ENCODE data around the gene ARID4A. TPM values are rescaled to one million over a fixed set of nuclear protein-coding genes. Genes with fewer than 3 reads are reported as not detected.

Gene ARID4A
- total RNA-seq, 4 donors from 2014 or later, result 15.9 to 22.0 (median 17.7) TPM

- no peak overlapping the region for H3K4me3 ChIP-seq
- TF ChIP-seq EP300 (IDR thresholded peaks at IDR 0.05), result no peak
- no peak for TF ChIP-seq POLR2AphosphoS5 (IDR thresholded peaks at IDR 0.05)
- 81% methylated on average over 4 of the region's 4 CpGs for WGBS
- H3K27ac ChIP-seq (replicated peaks in 1 of 4), result no peak overlapping the region
- intact Hi-C loops (cut with DNase I), result no loop called here
- H3K9me3 ChIP-seq, result no peaks in the 10 kb centered on the region
- no peaks in the 10 kb centered on the region for H3K4me1 ChIP-seq
- H3K27me3 ChIP-seq, result no peaks in the 10 kb centered on the region
- peaks cover 16 to 87% (median 72%) of the 10 kb centered on the region in 4 donors for H3K36me3 ChIP-seq
- no peak for DNase-seq (ENCODE audit: extremely low spot score)
Observed at GRCh38 chr14:58364316-58364715, 66.0 kb downstream of the ARID4A start.

- no peak for DNase-seq (ENCODE audit: extremely low spot score)
- intact Hi-C loops (cut with DNase I), result no loop called here
- Histone ChIP-seq H3K4me3 (no peak overlapping the region), H3K27me3 (no peaks in the 10 kb centered on the region), H3K36me3 (peaks cover 7 to 87% (median 65%) of the 10 kb centered on the region in 4 donors), H3K27ac (replicated peaks in 1 of 4) (no peak overlapping the region), H3K9me3 (no peaks in the 10 kb centered on the region), H3K4me1 (no peaks in the 10 kb centered on the region)
- 83% methylated on average over 3 of the region's 3 CpGs for WGBS
- no peak for TF ChIP-seq EP300 (IDR thresholded peaks at IDR 0.05)
- no peak for TF ChIP-seq CTCF (IDR thresholded peaks at IDR 0.05)
- no peak for TF ChIP-seq POLR2AphosphoS5 (IDR thresholded peaks at IDR 0.05)
- no peak for TF ChIP-seq POLR2A (IDR thresholded peaks at IDR 0.05; ENCODE audit: low read depth)
Observed at GRCh38 chr14:58367296-58367695, 68.9 kb downstream of the ARID4A start.

- intact Hi-C loops (cut with DNase I), result no loop called here
- Histone ChIP-seq H3K27ac (replicated peaks in 1 of 4) (no peak overlapping the region), H3K4me3 (no peak overlapping the region), H3K36me3 (peaks cover 7 to 86% (median 64%) of the 10 kb centered on the region in 4 donors), H3K4me1 (no peaks in the 10 kb centered on the region), H3K9me3 (no peaks in the 10 kb centered on the region), H3K27me3 (no peaks in the 10 kb centered on the region)
- no peak for DNase-seq (ENCODE audit: extremely low spot score)
- WGBS, result 96% methylated on average over 1 of the region's 1 CpG
- TF ChIP-seq POLR2AphosphoS5 (IDR thresholded peaks at IDR 0.05) (no peak), EP300 (IDR thresholded peaks at IDR 0.05) (no peak), CTCF (IDR thresholded peaks at IDR 0.05) (no peak), POLR2A (IDR thresholded peaks at IDR 0.05; ENCODE audit: low read depth) (no peak)
Observed at GRCh38 chr14:58368956-58369355, 70.6 kb downstream of the ARID4A start.

GRCh38 chr14:58376791-58377190 is 78.4 kb downstream of the ARID4A start:
- no peak for DNase-seq (ENCODE audit: extremely low spot score)
- H3K9me3 ChIP-seq, result no peaks in the 10 kb centered on the region
- H3K27me3 ChIP-seq, result no peaks in the 10 kb centered on the region
- TF ChIP-seq POLR2A (IDR thresholded peaks at IDR 0.05; ENCODE audit: low read depth), result no peak
- TF ChIP-seq CTCF (IDR thresholded peaks at IDR 0.05), result no peak
- TF ChIP-seq EP300 (IDR thresholded peaks at IDR 0.05), result no peak
- TF ChIP-seq POLR2AphosphoS5 (IDR thresholded peaks at IDR 0.05), result no peak
- H3K4me1 ChIP-seq, result no peaks in the 10 kb centered on the region
- no peak overlapping the region for H3K27ac ChIP-seq (replicated peaks in 1 of 4)
- peaks cover 4 to 70% (median 30%) of the 10 kb centered on the region in 4 donors for H3K36me3 ChIP-seq
- H3K4me3 ChIP-seq, result no peak overlapping the region
- intact Hi-C loops (cut with DNase I), result no loop called here

- WGBS, result 94% methylated on average over 2 of the region's 2 CpGs
- Histone ChIP-seq H3K9me3 (no peaks in the 10 kb centered on the region), H3K36me3 (no peaks in the 10 kb centered on the region), H3K4me1 (peaks cover 0 to 8% (median 6%) of the 10 kb centered on the region in 4 donors), H3K4me3 (no peak overlapping the region), H3K27me3 (no peaks in the 10 kb centered on the region), H3K27ac (replicated peaks in 1 of 4) (no peak overlapping the region)
- DNase-seq (ENCODE audit: extremely low spot score), result no peak
- TF ChIP-seq EP300 (IDR thresholded peaks at IDR 0.05), result no peak
- intact Hi-C loops (cut with DNase I), result no loop called here
Observed at GRCh38 chr14:58390830-58391229, 92.5 kb downstream of the ARID4A start.

- H3K4me1 ChIP-seq, result peaks cover 4 to 17% (median 15%) of the 10 kb centered on the region in 4 donors
- TF ChIP-seq CTCF (IDR thresholded peaks at IDR 0.05) (no peak), EP300 (IDR thresholded peaks at IDR 0.05) (no peak), POLR2AphosphoS5 (IDR thresholded peaks at IDR 0.05) (no peak), POLR2A (IDR thresholded peaks at IDR 0.05; ENCODE audit: low read depth) (no peak)
- H3K36me3 ChIP-seq, result no peaks in the 10 kb centered on the region
- no peaks in the 10 kb centered on the region for H3K27me3 ChIP-seq
- peak overlapping the region; percentile 78 to 87 (median 79) for H3K27ac ChIP-seq (replicated peaks in 1 of 4)
- intact Hi-C loops (cut with DNase I), result no loop called here
- H3K9me3 ChIP-seq, result no peaks in the 10 kb centered on the region
- H3K4me3 ChIP-seq, result peak overlapping the region; percentile 67 to 71 (median 70)
- DNase-seq (ENCODE audit: extremely low spot score), result no peak
- WGBS, result 7% methylated on average over 6 of the region's 10 CpGs
Observed at GRCh38 chr14:58395562-58395811, 97.1 kb downstream of the ARID4A start.
